Measurements from ENCODE around the gene SH3PXD2A. TPM values are rescaled to one million over a fixed set of nuclear protein-coding genes. Genes with fewer than 3 reads are reported as not detected.

SH3PXD2A gene
- total RNA-seq, 4 donors from 2014 or later, result 128 to 154 (median 136) TPM

DNA sequence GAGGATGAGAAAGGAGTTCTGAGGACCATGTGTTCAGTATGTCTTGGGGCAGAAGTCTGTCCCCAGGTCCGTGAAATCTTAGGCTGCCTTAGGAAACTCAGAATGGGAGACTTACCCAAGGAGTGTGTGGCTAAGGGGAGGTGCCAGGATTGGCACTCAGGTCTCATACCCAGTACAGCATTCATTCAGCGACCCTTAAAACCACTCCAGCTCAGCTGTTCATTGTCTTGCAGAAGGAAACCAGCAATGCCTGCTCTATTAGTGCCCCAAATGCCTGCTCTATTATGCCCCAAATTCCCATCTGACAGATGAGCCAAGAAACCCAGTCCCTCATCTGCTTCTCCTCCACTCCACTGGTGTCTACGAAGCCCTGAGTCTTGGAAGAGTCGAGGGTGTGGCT, 214.1 kb downstream of the SH3PXD2A start:
- peaks cover 5 to 100% (median 59%) of the 10 kb centered on the region in 4 donors for H3K4me1 ChIP-seq
- no peak for DNase-seq (ENCODE audit: low spot score in 2 of 2)
- H3K27me3 ChIP-seq, result no peaks in the 10 kb centered on the region
- no peak for TF ChIP-seq CTCF (IDR thresholded peaks at IDR 0.05)
- no peak for TF ChIP-seq EP300 (IDR thresholded peaks at IDR 0.05)
- TF ChIP-seq POLR2A (IDR thresholded peaks at IDR 0.05), result no peak
- no peak overlapping the region for H3K4me3 ChIP-seq
- H3K36me3 ChIP-seq, result no peaks in the 10 kb centered on the region
- no peaks in the 10 kb centered on the region for H3K9me3 ChIP-seq
- 72 to 80% methylated on average over 4 of the region's 4 CpGs for WGBS, 2 donors
- peak overlapping the region in 3 of 4 donors; percentile 37 to 90 (median 77) for H3K27ac ChIP-seq

GRCh38 chr10:103640436-103641181, 214.8 kb downstream of the SH3PXD2A start:
- Histone ChIP-seq H3K9me3 (no peaks in the 10 kb centered on the region), H3K4me1 (peaks cover 5 to 100% (median 62%) of the 10 kb centered on the region in 4 donors), H3K27ac (peak overlapping the region; percentile 37 to 90 (median 64)), H3K27me3 (no peaks in the 10 kb centered on the region), H3K36me3 (no peaks in the 10 kb centered on the region), H3K4me3 (no peak overlapping the region)
- no peak for DNase-seq (ENCODE audit: low spot score in 2 of 2)
- TF ChIP-seq POLR2A (IDR thresholded peaks at IDR 0.05), result no peak
- no peak for TF ChIP-seq CTCF (IDR thresholded peaks at IDR 0.05)
- no peak for TF ChIP-seq EP300 (IDR thresholded peaks at IDR 0.05)
- 27 to 35% methylated on average over 10 to 11 of the region's 11 CpGs for WGBS, 2 donors

DNA sequence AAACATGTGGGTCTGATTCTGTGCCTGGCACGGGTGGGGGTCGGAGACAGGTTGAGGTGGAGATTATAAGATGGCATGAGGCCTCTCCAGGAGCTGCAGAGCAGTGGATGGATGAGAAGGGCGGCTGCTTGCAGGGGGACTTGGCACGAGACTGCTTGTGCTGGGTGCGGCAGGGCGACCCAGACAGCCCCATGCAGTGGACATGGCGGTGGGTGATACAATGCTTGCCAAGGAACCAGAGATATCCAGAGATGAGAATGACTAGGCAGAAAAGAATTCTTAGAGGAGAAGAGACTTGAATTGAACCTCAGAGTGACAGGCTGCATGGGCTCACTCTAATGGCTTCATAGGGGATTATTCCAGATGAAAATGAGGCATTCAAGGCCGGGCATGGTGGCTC, 216.4 kb downstream of the SH3PXD2A start:
- DNase-seq (ENCODE audit: low spot score in 2 of 2), result no peak
- Histone ChIP-seq H3K9me3 (no peaks in the 10 kb centered on the region), H3K4me3 (no peak overlapping the region), H3K4me1 (peaks cover 5 to 100% (median 55%) of the 10 kb centered on the region in 4 donors), H3K27me3 (no peaks in the 10 kb centered on the region), H3K27ac (peak overlapping the region; percentile 71 to 90 (median 86)), H3K36me3 (peaks cover 0 to 2% (median 0%) of the 10 kb centered on the region in 3 donors)
- TF ChIP-seq EP300 (IDR thresholded peaks at IDR 0.05) (no peak), POLR2A (IDR thresholded peaks at IDR 0.05) (no peak), CTCF (IDR thresholded peaks at IDR 0.05) (no peak)
- 48 to 49% methylated on average over 8 of the region's 8 CpGs for WGBS, 2 donors

- Histone ChIP-seq H3K4me1 (peaks cover 5 to 97% (median 50%) of the 10 kb centered on the region in 4 donors), H3K27me3 (no peaks in the 10 kb centered on the region), H3K4me3 (peak overlapping the region in 2 of 4 donors; percentile 15 to 23)
These were observed 217.3 kb downstream of the SH3PXD2A start for GRCh38 chr10:103637927-103638557.

More at GRCh38 chr10:103637927-103638557, 217.3 kb downstream of the SH3PXD2A start:
- WGBS, 2 donors, result 23 to 24% methylated on average over 14 of the region's 19 CpGs
- H3K27ac ChIP-seq, result peak overlapping the region; percentile 71 to 90 (median 86)
- H3K9me3 ChIP-seq, result no peaks in the 10 kb centered on the region
- peak; percentile 76 to 83 for DNase-seq (ENCODE audit: low spot score in 2 of 2)
- peaks cover 0 to 6% (median 0%) of the 10 kb centered on the region in 3 donors for H3K36me3 ChIP-seq
- peak in 1 of 2 donors; percentile 77 for TF ChIP-seq EP300 (IDR thresholded peaks at IDR 0.05)
- TF ChIP-seq CTCF (IDR thresholded peaks at IDR 0.05), result peak in 1 of 5 experiments; percentile 12
- TF ChIP-seq POLR2A (IDR thresholded peaks at IDR 0.05), result peak in 1 of 2 donors; percentile 27
